GM18508 (cell line): ENCODE measurements around the gene TENM4.
"Not testable (repeated sequence)": the region's sequence is repeated elsewhere in the genome, so short reads cannot be mapped to it uniquely, and the experiment has no call there.

ENCODE experiments used
- ATAC-seq: cut with Tn5 transposase; IDR thresholded peaks from one replicate; pipeline ENCODE4 v1.9.1; 2021; ENCODE audit warnings: moderate number of reproducible peaks; ENCODE audit not compliant: insufficient read depth, unreplicated experiment

The TENM4 gene

GRCh38 chr11:79227308-79227707 lies 213.5 kb downstream of the TENM4 start:
- no peak for ATAC-seq

GRCh38 chr11:79226126-79226525 lies 214.7 kb downstream of the TENM4 start:
- no peak for ATAC-seq

GRCh38 chr11:79222163-79222562 lies 218.7 kb downstream of the TENM4 start:
- not testable (repeated sequence) for ATAC-seq

GRCh38 chr11:79221444-79222130 lies 219.2 kb downstream of the TENM4 start:
- ATAC-seq, result no peak

- no peak for ATAC-seq
Observed at GRCh38 chr11:79220171-79220570, 220.7 kb downstream of the TENM4 start.

- ATAC-seq, result no peak
Observed at GRCh38 chr11:79219186-79220045, 221.4 kb downstream of the TENM4 start.

- no peak for ATAC-seq
Observed at GRCh38 chr11:79212741-79213190, 228.1 kb downstream of the TENM4 start.

GRCh38 chr11:79209540-79210266 lies 231.1 kb downstream of the TENM4 start:
- ATAC-seq, result no peak

- peak; percentile 74 for ATAC-seq
Observed at GRCh38 chr11:79208126-79208525, 232.7 kb downstream of the TENM4 start.

- ATAC-seq, result no peak
Observed at GRCh38 chr11:79206951-79207350, 233.9 kb downstream of the TENM4 start.

- no peak for ATAC-seq
Observed at GRCh38 chr11:79205786-79206185, 235.0 kb downstream of the TENM4 start.

- ATAC-seq, result no peak
Observed at GRCh38 chr11:79201677-79202347, 239.0 kb downstream of the TENM4 start.

- ATAC-seq, result no peak
Observed at GRCh38 chr11:79200398-79201070, 240.3 kb downstream of the TENM4 start.

GRCh38 chr11:79199729-79200354 lies 241.0 kb downstream of the TENM4 start:
- ATAC-seq, result no peak

GRCh38 chr11:79198898-79199250 lies 242.0 kb downstream of the TENM4 start:
- no peak for ATAC-seq

GRCh38 chr11:79198203-79198897 lies 242.5 kb downstream of the TENM4 start:
- no peak for ATAC-seq

GRCh38 chr11:79196950-79197349 lies 243.9 kb downstream of the TENM4 start:
- ATAC-seq, result no peak

- no peak for ATAC-seq
Observed at GRCh38 chr11:79195209-79195608, 245.6 kb downstream of the TENM4 start.
